Lower leg skin (tissue), 4 donors: ENCODE results near the gene PPP6R3. TPM values are rescaled to one million over a fixed set of nuclear protein-coding genes. Genes with fewer than 3 reads are reported as not detected.
"Not testable (repeated sequence)": the region's sequence is repeated elsewhere in the genome, so short reads cannot be mapped to it uniquely, and the experiment has no call there.

Experiments
- DNase-seq, 2 donors: peaks; one replicate each; pipeline ENCODE4 v3.0.0-alpha.2; 2019; ENCODE audit warnings: low spot score in 2 of 2
- H3K4me3 ChIP-seq: fragments of 200-600 bp; sonication (generic); 2 replicates; pipeline ENCODE4 v1.5.1; 2017; ENCODE audit warnings: mild to moderate bottlenecking, low read depth; ENCODE audit not compliant: poor library complexity, severe bottlenecking
- POLR2A ChIP-seq, 2 donors: fragments of 450-650 bp; IDR thresholded peaks; one replicate each; pipeline ENCODE4 v1.6.1; 2016 to 2017; ENCODE audit warnings: antibody characterized with exemption in 2 of 2, mild to moderate bottlenecking in 1 of 2, moderate library complexity in 1 of 2
- WGBS, 2 donors: methylation state at CpG; one replicate each; pipeline ENCODE4 v1.1.5; 2018; 5-methylcytosine and 5-hydroxymethylcytosine counted together
- intact Hi-C: fragments of 100-400 bp; cut with DNase I; formaldehyde crosslinking; loops from one replicate; pipeline ENCODE4 v1.15.0; 2023; ENCODE audit warnings: low total_unique reads
- total RNA-seq, 4 donors: library from RNA; depleted of rRNA; stranded (reverse); fragments of >200 nt; gene quantifications; one replicate each; pipeline ENCODE4 v1.1.0, GENCODE V29; 2016
- TF ChIP-seq, protein P1 (sequence below), 3 donors: fragments of 450-650 bp; IDR thresholded peaks; one replicate each; pipeline ENCODE4 v1.5.1; 2016; ENCODE audit warnings: antibody characterized with exemption in 3 of 3, mild to moderate bottlenecking in 3 of 3, moderate library complexity in 2 of 3

The PPP6R3 gene
- total RNA-seq, 4 donors from 2014 or later: 74.2 to 119 (median 88.6) TPM

DNA sequence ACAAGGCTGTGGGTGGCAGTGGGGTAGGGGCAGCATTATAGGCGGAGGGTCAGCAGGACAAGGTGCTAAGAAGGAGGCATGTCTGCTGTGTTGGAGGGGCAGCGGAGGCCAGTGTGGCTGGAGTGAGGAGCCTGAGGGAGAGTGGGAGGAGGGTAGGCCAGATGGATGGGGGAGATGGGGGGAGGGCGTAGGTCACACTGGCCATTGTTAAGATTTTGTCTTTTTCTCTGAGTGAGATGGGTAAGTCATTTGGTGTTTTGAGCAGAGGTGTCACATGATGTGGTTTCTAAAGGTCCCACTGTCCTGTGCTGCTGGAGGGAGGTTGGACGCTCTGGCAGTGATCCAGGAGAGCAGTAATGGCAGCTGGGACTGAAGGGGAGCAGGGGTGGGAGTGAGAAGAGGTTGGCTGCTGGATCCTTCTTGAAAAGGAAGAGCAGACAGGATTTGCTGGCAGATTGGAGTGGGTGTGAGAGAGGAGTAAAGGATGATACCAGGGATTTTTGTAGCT, 9.8 kb downstream of the PPP6R3 start:
- no peak for TF ChIP-seq POLR2A (IDR thresholded peaks at IDR 0.05)
- TF ChIP-seq, protein P1, sequence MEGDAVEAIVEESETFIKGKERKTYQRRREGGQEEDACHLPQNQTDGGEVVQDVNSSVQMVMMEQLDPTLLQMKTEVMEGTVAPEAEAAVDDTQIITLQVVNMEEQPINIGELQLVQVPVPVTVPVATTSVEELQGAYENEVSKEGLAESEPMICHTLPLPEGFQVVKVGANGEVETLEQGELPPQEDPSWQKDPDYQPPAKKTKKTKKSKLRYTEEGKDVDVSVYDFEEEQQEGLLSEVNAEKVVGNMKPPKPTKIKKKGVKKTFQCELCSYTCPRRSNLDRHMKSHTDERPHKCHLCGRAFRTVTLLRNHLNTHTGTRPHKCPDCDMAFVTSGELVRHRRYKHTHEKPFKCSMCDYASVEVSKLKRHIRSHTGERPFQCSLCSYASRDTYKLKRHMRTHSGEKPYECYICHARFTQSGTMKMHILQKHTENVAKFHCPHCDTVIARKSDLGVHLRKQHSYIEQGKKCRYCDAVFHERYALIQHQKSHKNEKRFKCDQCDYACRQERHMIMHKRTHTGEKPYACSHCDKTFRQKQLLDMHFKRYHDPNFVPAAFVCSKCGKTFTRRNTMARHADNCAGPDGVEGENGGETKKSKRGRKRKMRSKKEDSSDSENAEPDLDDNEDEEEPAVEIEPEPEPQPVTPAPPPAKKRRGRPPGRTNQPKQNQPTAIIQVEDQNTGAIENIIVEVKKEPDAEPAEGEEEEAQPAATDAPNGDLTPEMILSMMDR (IDR thresholded peaks at IDR 0.05): no peak
- no peak overlapping the region for H3K4me3 ChIP-seq
- DNase-seq: no peak
- WGBS, 2 donors: 87 to 92% methylated on average over 4 of the region's 4 CpGs
- intact Hi-C loops: no loop called here

DNA sequence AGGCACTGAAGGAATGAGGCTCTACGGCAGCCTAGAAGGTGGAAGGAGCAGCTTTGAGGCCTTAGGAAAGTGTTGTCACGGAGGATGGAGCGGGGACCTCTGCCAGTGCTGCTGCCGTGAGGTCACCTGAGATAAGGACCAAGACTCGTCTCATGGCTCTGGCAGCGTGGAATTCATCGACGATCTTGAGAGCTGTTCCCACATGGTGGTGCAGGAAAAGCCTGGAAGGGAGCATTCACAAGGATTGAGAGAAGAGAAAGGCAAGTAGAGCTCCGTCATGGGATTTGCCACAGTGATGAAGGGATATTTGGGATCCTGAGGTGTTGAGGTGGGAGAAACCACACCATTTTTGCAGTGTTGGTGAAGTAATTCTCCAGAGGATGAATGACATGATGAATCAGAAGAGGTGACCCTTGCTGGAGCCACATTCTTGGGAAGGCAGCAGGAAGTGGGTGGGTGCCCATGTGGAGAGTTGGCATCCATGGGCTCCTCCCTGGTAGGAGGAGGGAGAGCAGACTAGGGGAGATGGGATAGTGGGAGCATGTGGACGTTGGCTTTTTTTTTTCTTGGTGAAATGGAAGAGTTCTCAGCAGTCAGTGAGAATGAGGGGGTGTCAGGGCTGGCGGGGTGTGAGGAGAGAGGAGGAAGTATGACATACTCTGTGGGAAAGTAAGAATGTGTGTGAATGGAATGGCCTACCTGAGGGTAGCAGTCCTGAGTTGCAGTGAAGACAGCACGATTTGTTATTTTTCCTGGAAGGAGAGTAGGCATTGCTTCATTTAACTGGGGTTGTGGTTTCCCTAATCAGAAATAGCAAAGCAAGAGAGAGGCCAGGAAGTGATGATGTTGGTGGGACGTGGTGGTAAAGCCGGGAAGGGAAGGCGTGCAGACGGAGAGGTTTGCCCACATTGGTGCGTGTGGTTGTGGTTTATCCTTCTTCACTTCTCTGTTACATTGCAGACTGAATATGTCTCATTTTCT, 11.1 kb downstream of the PPP6R3 start:
- H3K4me3 ChIP-seq: no peak overlapping the region
- no peak for DNase-seq
- TF ChIP-seq, protein P1 (IDR thresholded peaks at IDR 0.05): no peak
- no peak for TF ChIP-seq POLR2A (IDR thresholded peaks at IDR 0.05)
- intact Hi-C loops: no loop called here
- 81 to 86% methylated on average over 17 of the region's 17 CpGs for WGBS, 2 donors

DNA sequence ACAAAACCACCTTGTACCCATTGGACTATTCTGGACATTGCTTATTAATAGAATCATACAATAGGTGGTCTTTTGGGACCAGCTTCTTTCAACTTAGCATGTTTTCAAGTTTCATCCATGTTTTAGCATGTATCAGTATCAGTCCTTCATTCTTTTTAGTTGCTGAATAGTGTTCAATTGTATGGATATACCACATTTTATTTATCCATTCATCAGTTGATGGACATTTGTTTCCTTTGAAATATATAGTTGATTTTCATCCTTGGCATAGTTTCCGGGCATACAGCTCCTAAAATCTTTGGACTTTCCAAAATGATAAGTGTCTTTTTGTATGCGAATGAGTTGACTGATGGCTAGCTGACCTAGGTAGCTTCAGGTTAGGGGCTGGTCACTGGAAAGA, 12.2 kb downstream of the PPP6R3 start:
- WGBS, 2 donors: 92 to 94% methylated on average over 2 of the region's 2 CpGs
- H3K4me3 ChIP-seq: no peak overlapping the region
- DNase-seq: no peak
- intact Hi-C loops: no loop called here
- no peak for TF ChIP-seq POLR2A (IDR thresholded peaks at IDR 0.05)
- TF ChIP-seq, protein P1 (IDR thresholded peaks at IDR 0.05): no peak

DNA sequence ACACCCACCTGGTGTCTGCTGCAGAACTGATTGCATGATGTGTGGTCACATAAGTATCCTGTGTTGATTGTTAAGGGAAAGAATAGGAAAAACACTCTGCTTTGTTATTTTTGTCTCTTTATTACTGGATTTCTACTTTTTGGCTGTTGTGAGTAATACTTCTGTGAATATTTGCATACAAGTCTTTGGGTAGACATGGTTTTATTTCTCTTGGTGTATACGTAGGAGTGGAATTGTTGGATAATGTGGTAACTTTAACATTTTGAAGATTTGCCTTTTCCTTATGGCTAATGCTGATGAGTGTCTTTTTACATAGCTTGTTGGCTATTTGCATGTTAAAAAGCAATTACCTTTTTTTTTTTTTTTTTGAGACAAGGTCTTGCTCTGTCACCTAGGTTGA, 13.1 kb downstream of the PPP6R3 start:
- H3K4me3 ChIP-seq: no peak overlapping the region
- WGBS, 2 donors: 83 to 87% methylated on average over 1 of the region's 1 CpG
- DNase-seq: no peak
- TF ChIP-seq POLR2A (IDR thresholded peaks at IDR 0.05): no peak
- TF ChIP-seq, protein P1 (IDR thresholded peaks at IDR 0.05): no peak
- intact Hi-C loops: no loop called here

DNA sequence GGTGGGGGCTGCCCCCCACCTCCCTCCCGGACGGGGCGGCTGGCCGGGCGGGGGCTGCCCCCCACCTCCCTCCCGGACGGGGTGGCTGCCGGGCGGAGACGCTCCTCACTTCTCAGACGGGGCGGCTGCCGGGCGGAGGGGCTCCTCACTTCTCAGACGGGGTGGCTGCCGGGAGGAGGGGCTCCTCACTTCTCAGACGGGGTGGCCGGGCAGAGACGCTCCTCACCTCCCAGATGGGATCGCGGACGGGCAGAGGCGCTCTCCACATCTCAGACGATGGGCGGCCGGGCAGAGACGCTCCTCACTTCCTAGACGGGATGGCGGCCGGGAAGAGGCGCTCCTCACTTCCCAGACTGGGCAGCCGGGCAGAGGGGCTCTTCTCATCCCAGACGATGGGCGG, 15.1 kb downstream of the PPP6R3 start:
- DNase-seq, H3K4me3 ChIP-seq, intact Hi-C loops: not testable (repeated sequence)
- 92 to 98% methylated on average over 18 to 26 of the region's 34 CpGs for WGBS, 2 donors

DNA sequence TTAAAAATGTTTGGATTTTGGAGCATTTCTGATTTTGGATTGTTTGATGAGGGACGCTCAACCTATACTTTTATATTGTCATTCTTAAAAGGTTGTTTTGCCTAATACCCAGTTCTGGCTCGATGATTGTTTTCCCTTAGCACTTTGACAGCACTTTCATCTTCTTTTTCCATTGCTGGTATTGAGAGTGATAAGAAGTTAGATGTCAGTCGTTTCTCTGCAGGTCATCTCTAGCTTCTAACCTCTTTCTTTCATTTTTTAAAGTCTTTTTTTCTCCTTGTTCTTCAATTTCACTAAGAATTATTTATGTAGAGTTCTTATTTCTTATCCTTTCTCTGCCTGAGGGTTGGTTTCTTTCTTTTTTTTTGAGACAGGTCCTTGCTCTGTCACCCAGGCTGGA, 18.8 kb downstream of the PPP6R3 start:
- DNase-seq: no peak
- 87 to 93% methylated on average over 3 of the region's 3 CpGs for WGBS, 2 donors
- intact Hi-C loops: no loop called here
- no peak overlapping the region for H3K4me3 ChIP-seq
- TF ChIP-seq, protein P1 (IDR thresholded peaks at IDR 0.05): no peak
- TF ChIP-seq POLR2A (IDR thresholded peaks at IDR 0.05): no peak
